ENCODE measurements around the gene TRIM65. TPM values are rescaled to one million over a fixed set of nuclear protein-coding genes. Genes with fewer than 3 reads are reported as not detected.
A peak's percentile ranks its signal among the peaks of the same experiment; 100 is the strongest.

TRIM65 gene
- total and polyA plus RNA-seq, 2 of the 13 experiments (the other 11 are each of a cell fraction or from before 2014, with no cell fraction given) = 10.3 to 22.4 TPM

- TF ChIP-seq ARNT2 (CRISPR knock-in tag; IDR thresholded peaks at IDR 0.05; ENCODE audit: low read depth) (peak; percentile 61; the same call in 1 of the 2 replicates), RELA (CRISPR knock-in tag; IDR thresholded peaks at IDR 0.05) (peak; percentile 58; the same call in 1 of the 2 replicates), ZNF180 (CRISPR knock-in tag; IDR thresholded peaks at IDR 0.05; ENCODE audit: borderline replicate concordance, low read depth) (no peak), ZNF207 (IDR thresholded peaks at IDR 0.05; ENCODE audit: borderline replicate concordance) (no peak), ZFP36L2 (CRISPR knock-in tag; IDR thresholded peaks at IDR 0.05) (no peak), BRCA1 (CRISPR knock-in tag; IDR thresholded peaks at IDR 0.05) (no peak; the same call in 1 of the 2 replicates), RAD51 (IDR thresholded peaks at IDR 0.05; ENCODE audit: borderline replicate concordance) (no peak), ZNF101 (CRISPR knock-in tag; IDR thresholded peaks at IDR 0.05; ENCODE audit: borderline replicate concordance, low read depth) (0 out of 2 replicates have a peak, but pooled peaks have one; percentile 21), NAIF1 (CRISPR knock-in tag; IDR thresholded peaks at IDR 0.05; ENCODE audit: borderline replicate concordance) (no peak; the same call in 1 of the 2 replicates), BORCS8-MEF2B (CRISPR knock-in tag; IDR thresholded peaks at IDR 0.05) (peak; percentile 54; the same call in 1 of the 2 replicates), HOMEZ (CRISPR knock-in tag; IDR thresholded peaks at IDR 0.05; ENCODE audit: low read depth) (no peak), ZNF619 (CRISPR knock-in tag; IDR thresholded peaks at IDR 0.05) (peak; percentile 40; the same call in 1 of the 2 replicates), ZNF567 (CRISPR knock-in tag; IDR thresholded peaks at IDR 0.05; ENCODE audit: borderline replicate concordance) (no peak), YEATS2 (CRISPR knock-in tag; IDR thresholded peaks at IDR 0.05; ENCODE audit: borderline replicate concordance) (0 out of 2 replicates have a peak, but pooled peaks have one; percentile 19), U2AF2 (IDR thresholded peaks at IDR 0.05; ENCODE audit: low read depth, low read length) (no peak), RBAK (CRISPR knock-in tag; IDR thresholded peaks at IDR 0.05) (no peak), ZBTB39 (CRISPR knock-in tag; IDR thresholded peaks at IDR 0.05) (0 out of 2 replicates have a peak, but pooled peaks have one; percentile 15), ZNF329 (CRISPR knock-in tag; IDR thresholded peaks at IDR 0.05; ENCODE audit: low read depth) (peak; percentile 37; the same call in 1 of the 2 replicates), NCOA2 (CRISPR knock-in tag; IDR thresholded peaks at IDR 0.05) (peak; percentile 62), ZBTB46 (CRISPR knock-in tag; IDR thresholded peaks at IDR 0.05; ENCODE audit: borderline replicate concordance) (0 out of 2 replicates have a peak, but pooled peaks have one; percentile 52), KAT8 (CRISPR knock-in tag; IDR thresholded peaks at IDR 0.05) (peak; percentile 46; the same call in 1 of the 2 replicates), SALL2 (CRISPR knock-in tag; IDR thresholded peaks at IDR 0.05) (no peak), GTF3A (CRISPR knock-in tag; conservative IDR thresholded peaks at IDR 0.05) (peak; percentile 87; the same call in 1 of the 2 replicates), ZNF383 (CRISPR knock-in tag; IDR thresholded peaks at IDR 0.05; ENCODE audit: borderline replicate concordance) (no peak), ZNF337 (CRISPR knock-in tag; IDR thresholded peaks at IDR 0.05; ENCODE audit: borderline replicate concordance, low read depth) (peak; percentile 74; the same call in 1 of the 2 replicates)
Observed at GRCh38 chr17:75878174-75878998, 18.4 kb downstream of the TRIM65 start, which contains the start of gene TRIM47 (continued).

All from HepG2 (cell line).